HG03575 (cell line): ENCODE measurements around the gene UBXN4.
"Not testable (repeated sequence)": the region's sequence is repeated elsewhere in the genome, so short reads cannot be mapped to it uniquely, and the experiment has no call there.

Experiments
- ATAC-seq: cut with Tn5 transposase; IDR thresholded peaks from one replicate; pipeline ENCODE4 v1.9.1; 2021; ENCODE audit not compliant: unreplicated experiment, insufficient number of reproducible peaks, low FRiP score; ENCODE audit errors: extremely low read depth

UBXN4 gene

DNA sequence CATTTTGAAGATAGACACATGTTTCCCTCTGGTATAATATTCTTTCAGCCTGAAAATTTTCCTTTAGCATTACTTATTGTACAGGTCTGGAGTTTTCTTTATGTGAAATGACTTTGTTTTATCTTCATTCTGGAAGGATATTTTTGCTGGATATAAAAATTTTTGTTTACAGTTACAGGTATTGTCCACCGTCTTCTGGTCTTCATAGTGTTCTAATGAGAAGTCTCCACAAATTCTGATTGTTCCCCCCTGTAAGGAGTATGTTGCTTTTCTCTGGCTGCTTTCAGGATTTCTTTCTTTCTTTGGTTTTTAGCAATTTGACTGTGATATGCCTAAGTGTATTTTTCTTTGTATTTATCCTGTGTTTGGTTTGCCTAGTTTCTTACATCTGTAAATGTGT, 15.0 kb downstream of the UBXN4 start:
- no peak for ATAC-seq

- ATAC-seq, result no peak
Observed at GRCh38 chr2:135762022-135762421, 20.4 kb downstream of the UBXN4 start.

DNA sequence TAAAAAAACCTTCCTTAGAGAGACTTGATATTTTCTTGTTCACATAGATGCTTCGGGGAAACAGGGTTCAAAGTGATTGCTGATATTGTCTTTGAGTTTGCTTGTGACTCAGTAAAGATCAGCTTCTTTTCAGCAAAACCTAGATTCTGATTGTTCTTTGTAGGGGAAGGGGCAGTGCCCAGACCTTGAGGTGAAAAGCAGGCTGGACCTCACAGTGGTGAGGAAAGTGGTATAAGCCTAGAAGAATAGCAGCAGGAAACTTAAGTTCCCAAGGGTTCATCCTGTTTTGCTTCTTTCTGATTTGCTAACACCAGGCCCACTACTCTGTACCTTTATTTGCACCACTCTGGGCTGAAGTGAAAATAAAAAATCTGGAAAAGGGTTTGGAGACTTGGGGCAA, 20.9 kb downstream of the UBXN4 start:
- ATAC-seq, result no peak

GRCh38 chr2:135768863-135769262, 27.2 kb downstream of the UBXN4 start:
- ATAC-seq, result no peak

- ATAC-seq, result no peak
Observed at GRCh38 chr2:135773319-135773718, 31.7 kb downstream of the UBXN4 start.

DNA sequence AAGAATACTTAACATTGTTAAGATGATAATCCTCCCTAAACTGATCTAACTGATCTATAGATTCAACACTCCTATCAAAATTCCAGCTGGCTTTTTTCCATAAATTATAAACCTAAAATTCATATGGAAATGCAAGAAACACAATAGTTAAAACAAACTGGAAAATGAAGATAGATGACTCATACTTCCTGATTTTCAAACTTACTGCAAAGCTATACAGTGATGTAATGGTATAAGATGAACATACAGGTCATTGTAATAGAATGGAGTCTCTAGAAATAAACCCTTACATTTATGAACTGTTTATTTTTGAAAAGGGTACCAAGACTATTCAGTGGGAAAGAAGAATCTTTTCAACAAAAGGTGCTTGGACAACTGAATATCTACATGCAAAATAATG, 32.3 kb downstream of the UBXN4 start:
- ATAC-seq, result no peak

DNA sequence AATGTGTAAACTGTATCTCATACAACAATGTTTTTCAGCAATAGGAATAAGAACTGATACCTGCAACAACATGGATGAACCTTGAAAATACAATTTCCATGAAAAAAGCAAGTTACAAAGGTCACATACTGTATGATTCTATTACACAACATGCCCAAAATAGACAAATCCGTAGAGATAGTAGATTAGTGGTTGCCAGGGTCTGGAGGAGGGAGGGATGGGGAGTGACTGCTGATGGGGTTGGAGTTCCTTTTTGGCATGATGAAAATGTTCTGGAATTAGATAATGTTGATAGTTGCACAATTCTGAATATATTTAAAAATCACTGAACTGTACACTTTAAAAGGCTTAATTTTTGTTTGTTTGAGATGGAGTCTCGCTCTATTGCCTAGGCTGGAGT, 33.8 kb downstream of the UBXN4 start:
- ATAC-seq, result no peak

- no peak for ATAC-seq
Observed at GRCh38 chr2:135776367-135776766, 34.7 kb downstream of the UBXN4 start.

DNA sequence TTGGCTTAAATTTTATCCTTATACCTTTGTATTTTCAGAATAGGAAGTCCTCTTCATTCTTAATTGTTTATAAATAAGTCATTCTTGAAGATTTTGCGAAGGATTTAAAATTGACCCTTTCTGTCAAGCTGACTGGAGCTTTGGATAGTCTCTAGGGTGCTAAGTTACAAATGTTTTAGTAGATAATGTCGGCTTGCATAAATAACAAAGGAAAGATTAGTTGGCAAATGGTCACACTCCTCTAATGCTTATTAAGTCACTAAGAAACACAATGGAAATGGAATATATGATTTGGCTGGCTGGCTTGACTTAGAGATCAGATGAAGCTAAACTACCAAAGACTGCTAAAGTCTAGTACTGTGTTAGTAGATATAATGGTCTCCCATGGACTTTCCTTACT, 40.6 kb downstream of the UBXN4 start:
- no peak for ATAC-seq

DNA sequence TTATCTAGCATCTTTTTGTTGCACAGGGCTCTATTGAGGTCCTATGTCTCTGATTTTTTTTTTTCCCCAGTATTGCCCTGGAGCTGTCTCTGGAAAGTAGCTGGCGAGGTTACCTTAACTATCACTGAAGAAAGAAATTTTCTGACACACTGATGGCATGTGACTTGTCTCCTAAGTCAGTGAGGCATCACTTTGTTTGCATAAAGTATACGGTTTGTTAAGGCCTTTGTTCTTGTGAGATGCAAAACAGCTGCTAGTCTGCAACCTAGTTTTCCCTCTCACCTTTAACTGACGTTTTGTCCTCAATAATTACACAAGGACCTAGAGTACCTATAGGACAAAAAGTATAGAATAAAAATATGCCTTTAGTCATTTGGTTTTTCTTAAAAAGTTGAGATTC, 41.8 kb downstream of the UBXN4 start:
- ATAC-seq, result no peak

DNA sequence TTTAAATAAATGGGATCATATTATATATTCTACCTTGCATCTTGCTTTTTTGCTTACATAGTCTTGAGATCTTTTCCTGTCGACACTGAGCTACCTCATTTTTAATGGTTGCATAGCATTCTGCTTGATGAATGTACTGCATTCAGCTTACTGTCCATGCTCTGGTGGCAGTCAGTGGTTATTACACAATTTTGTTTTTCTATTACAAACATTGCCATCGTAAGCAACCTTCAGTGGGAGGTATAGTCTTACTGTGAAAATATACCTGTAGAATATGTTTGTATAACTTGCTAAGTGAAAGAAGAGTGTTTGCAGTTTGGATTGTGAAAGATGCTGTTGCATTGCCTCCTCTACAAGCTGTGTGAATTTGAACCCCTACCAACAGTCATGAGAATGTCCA, 43.4 kb downstream of the UBXN4 start:
- ATAC-seq, result no peak

DNA sequence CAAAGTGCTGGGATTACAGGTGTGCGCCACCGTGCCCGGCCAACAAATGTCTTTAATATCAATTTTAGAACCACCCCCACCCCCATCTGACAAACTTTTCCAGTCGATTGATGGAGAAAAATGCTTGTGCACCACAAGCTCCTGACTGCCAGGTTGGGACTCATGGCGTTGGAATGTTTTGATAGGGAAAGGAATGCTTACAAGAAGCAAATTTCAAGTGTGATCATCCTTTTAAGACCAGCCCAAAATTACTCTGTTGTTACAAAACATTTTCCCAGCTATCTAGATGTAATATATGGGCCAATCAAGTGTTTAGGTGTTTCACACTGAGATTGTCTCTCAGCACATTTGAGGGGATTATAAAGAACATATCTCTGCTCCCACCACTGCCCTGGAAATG, 45.2 kb downstream of the UBXN4 start:
- no peak for ATAC-seq

DNA sequence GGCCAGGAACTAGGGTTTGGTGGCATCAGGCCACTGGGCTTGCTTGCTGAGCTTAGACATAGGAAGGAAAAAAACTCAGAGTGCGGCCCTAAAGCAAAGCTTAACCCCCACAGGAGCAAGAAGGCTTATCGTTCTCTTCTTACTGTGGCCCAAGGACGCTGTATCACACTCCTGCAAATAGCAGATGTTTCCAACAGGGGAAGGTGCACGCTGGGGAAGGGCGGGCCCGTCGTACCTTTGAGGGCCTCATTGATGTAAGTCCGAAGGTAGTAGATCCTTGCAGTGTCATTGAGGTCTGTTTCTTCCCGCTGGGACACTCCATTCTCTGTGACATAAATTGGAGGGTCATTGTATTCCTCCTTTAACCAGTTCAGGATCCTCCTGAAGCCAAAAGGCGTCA, 48.8 kb downstream of the UBXN4 start:
- ATAC-seq, result no peak

- ATAC-seq, result no peak
Observed at GRCh38 chr2:135791418-135792190, 49.9 kb downstream of the UBXN4 start.

GRCh38 chr2:135792401-135793150, 50.9 kb downstream of the UBXN4 start:
- ATAC-seq, result no peak

DNA sequence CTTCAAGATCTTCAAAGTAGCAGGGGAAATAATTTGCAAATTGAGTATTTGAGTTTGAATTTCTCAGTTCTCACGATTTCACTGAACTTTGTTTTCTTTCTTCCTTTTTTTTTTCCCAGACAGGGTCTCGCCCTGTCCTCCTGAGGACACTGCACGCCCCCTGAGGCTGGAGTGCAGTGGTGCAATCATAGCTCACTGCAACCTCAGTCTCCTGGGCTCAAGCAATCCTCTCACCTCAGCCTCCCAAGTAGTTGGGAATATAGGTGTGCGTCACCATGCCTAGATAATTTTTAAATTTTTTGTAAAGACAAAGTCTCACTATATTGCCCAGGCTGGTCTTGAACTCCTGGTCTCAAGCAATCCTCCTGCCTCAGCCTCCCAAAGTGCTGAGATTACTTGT, 54.0 kb downstream of the UBXN4 start:
- ATAC-seq, result not testable (repeated sequence)

GRCh38 chr2:135796606-135797005, 55.0 kb downstream of the UBXN4 start:
- ATAC-seq, result no peak

DNA sequence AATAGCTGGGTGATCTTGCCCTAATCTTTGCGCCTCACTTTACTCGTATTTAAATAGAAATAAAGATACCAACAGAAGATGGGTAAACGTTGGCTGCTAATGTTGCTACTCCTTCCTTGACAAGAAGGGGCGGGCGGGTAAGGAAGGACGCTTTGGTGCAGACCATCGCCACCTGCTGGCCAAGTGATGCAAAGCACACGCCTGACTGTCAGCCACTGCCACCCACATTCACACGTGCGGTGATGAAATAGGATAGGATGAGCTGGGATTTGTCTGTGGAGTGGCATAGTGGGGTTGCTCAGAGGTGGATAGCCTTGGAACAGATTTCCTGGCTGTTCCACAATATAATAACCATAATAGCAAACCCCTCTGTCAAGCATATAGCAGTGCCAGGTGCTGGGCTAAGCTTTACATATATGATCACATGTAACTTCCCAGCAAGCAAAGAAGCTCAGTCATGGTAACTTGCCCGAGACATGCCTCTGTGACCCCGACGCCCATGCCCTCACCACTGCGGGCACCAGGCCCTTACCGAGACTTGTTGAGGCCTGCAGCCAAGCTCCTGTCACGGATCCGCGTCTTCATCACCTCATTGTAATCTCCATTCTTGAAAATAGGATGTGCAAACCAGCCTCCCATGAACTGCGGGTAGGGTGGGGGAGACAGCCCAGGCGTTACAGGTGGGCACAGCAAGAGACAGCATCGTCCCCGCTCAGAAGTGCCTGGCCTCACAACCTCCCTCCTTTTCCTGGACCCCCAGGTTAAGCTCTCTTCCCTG, 56.0 kb downstream of the UBXN4 start:
- no peak for ATAC-seq

DNA sequence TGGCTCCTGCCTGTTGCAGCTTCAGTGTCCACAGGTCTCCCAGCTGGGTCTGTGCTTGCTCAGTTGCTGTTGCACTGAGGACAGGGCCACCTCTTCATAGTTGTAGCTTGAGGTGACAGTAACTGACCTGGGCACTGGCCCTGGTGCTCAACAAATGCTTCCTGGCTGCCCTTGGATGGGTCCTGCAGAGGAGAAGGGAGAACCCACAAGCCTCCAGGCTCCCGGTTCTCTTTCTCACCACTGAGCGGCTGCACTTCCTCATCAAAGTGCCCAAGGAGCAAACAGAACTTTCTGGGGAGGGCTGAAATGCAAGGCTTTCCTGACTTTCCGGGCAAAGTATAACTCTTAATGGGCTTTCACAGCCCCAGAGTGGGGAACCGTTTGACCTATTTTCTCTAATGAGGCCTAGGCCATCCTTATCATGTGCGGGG, 56.6 kb downstream of the UBXN4 start:
- ATAC-seq, result no peak

- no peak for ATAC-seq
Observed at GRCh38 chr2:135798762-135799161, 57.1 kb downstream of the UBXN4 start.
